Upper lobe of left lung (tissue), 4 donors: ENCODE results near the gene LRP4.

Experiments
- CTCF ChIP-seq, 6 experiments: fragments of 450-650 bp in 4 of 6; fragments of 200-600 bp in 2 of 6; sonication (generic) in 2 of 6; IDR thresholded peaks; one replicate each; pipeline ENCODE4 v1.5.1; 2016 to 2019; ENCODE audit warnings: antibody characterized with exemption in 6 of 6
- EP300 ChIP-seq, 4 donors: sonication (generic); formaldehyde crosslinking; IDR thresholded peaks; one replicate each; pipeline ENCODE4 v1.5.1; 2017; ENCODE audit warnings: antibody characterized with exemption in 4 of 4, control low read depth in 2 of 4
- POLR2A ChIP-seq, 4 donors: fragments of 450-650 bp; IDR thresholded peaks; one replicate each; pipeline ENCODE4 v1.5.1; 2016 to 2017; ENCODE audit warnings: antibody characterized with exemption in 4 of 4, mild to moderate bottlenecking in 2 of 4

GRCh38 chr11:46914910-46915309, 3.4 kb downstream of the LRP4 start:
- no peak for TF ChIP-seq CTCF (IDR thresholded peaks at IDR 0.05)
- TF ChIP-seq EP300 (IDR thresholded peaks at IDR 0.05) = no peak
- TF ChIP-seq POLR2A (IDR thresholded peaks at IDR 0.05) = no peak
